Measurements from ENCODE around the gene WDR45.
"Not testable (repeated sequence)": the region's sequence is repeated elsewhere in the genome, so short reads cannot be mapped to it uniquely, and the experiment has no call there.

Gene WDR45

DNA sequence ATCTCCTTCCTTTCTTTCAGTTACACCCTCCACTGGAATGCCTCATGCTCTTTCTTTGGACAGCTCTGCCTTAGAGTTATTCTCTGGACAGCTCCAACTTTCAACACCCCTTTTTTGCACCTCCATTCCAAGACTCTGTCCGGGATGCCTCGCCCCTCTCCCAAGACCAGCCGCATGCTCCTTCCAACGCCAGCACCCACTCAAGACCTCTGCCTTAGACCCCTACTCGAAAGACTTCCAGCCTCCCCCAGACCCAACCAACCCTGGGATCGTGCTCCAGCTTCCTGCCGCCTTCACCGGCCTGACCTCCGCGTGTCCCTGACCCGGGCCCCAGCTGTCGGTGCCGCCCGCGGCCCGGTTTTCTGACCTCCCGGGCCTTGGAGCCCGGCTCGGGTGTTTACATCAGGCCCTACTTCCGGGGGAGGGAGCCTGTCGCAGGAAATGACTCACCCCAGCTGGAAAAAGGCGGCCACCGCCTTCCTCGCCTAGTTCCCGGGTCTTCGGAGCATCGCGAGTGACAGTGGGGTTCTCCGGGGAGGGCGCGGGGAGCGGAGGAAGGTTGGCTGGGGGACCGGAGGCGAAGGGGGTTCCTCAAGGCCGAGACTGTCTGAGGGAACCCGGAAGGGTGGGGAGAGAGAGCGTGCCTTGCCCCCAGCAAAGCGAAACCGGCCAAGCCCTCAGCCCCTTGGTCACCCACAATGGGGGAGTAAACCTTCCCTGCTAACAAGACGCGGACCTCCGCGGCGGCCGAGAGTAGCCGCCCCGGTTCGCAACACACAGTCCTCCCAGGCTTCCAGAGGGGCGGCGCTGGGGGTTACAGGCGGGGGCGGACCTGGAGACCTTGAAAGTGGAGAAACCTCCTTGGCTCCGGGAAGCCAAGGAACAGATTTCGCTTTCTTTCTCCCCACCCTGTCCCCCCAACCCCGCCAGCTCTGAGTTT is at the start of gene WDR45:
TSS of gene WDR45 (minus strand) at position 399 of the 940 bp plus-strand sequence. CDS start 1,792 bp downstream, outside the sequence.
- Histone ChIP-seq H3K4me2 (peak within 1 kb of the TSS; percentile 76), H3K9ac (peak within 1 kb of the TSS; percentile 66; the same call in 1 of the 2 replicates), H4K20me1 (ENCODE audit: insufficient read depth) (no peaks in the 10 kb centered on the region), H3K27me3 (ENCODE audit: insufficient read depth, low read depth) (no peaks in the 10 kb centered on the region), H3K27ac (peak within 1 kb of the TSS; percentile 56), H3K4me3 (IDR thresholded peaks at IDR 0.05; ENCODE audit: insufficient read depth, low read depth, low read length) (no peak within 1 kb of the TSS), H2AFZ (ENCODE audit: low read depth) (peak within 1 kb of the TSS; percentile 87), H3K79me2 (ENCODE audit: insufficient read depth, low read depth) (no peaks in the 10 kb centered on the region), H3K4me1 (ENCODE audit: low read depth, poor library complexity, severe bottlenecking) (no peaks in the 10 kb centered on the region), H3K36me3 (ENCODE audit: insufficient read depth) (no peaks in the 10 kb centered on the region)
- TF ChIP-seq, protein P1, sequence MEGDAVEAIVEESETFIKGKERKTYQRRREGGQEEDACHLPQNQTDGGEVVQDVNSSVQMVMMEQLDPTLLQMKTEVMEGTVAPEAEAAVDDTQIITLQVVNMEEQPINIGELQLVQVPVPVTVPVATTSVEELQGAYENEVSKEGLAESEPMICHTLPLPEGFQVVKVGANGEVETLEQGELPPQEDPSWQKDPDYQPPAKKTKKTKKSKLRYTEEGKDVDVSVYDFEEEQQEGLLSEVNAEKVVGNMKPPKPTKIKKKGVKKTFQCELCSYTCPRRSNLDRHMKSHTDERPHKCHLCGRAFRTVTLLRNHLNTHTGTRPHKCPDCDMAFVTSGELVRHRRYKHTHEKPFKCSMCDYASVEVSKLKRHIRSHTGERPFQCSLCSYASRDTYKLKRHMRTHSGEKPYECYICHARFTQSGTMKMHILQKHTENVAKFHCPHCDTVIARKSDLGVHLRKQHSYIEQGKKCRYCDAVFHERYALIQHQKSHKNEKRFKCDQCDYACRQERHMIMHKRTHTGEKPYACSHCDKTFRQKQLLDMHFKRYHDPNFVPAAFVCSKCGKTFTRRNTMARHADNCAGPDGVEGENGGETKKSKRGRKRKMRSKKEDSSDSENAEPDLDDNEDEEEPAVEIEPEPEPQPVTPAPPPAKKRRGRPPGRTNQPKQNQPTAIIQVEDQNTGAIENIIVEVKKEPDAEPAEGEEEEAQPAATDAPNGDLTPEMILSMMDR (conservative IDR thresholded peaks at IDR 0.05; ENCODE audit: low read depth, low read length): no peak

DNA sequence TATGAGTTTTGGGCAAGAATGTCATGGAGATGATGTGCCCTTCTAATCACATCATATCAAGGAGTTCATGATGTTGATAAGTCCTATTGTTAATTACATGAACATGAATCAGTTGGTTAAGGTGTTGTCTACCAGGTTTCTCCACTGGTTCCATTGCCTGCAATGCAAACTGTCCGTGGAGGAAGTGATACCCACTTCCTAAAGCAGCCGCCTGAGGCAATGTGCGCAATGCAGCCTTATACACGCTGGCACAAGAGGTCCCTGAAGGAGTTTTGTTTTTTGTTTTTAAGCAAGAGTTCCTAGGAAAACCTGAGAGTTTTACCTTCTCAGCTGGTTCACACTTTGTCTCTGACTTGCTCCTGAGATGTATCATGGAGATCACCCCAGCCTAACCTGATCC is 49.7 kb upstream of the WDR45 start:
- H3K36me3 ChIP-seq (ENCODE audit: insufficient read depth): no peaks in the 10 kb centered on the region

DNA sequence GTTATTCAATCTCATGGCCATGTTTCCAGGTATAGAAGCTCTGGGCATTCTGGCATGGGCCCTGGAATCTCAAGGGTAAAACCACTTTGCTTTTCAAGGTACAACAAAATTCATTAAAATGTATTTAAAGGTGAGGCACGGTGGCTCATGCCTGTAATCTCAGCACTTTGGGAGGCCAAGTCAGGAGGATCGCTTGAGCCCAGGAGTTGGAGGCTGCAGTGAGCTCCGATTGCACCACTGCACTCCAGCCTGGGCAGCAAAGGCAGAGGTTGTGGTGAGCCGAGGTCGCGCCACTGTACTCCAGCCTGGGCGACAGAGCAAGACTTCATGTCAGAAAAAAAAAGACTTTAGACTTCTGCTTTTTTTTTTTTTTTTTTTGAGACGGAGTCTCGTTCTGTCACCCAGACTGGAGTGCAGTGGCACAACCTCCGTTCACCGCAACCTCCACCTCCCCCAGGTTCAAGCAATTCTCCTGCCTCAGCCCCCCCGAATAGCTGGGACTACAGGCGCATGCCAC is 48.1 kb upstream of the WDR45 start:
- not testable (repeated sequence) for H3K27me3 ChIP-seq (ENCODE audit: insufficient read depth, low read depth); H4K20me1 ChIP-seq (ENCODE audit: insufficient read depth); H3K79me2 ChIP-seq (ENCODE audit: insufficient read depth, low read depth); H3K36me3 ChIP-seq (ENCODE audit: insufficient read depth); H2AFZ ChIP-seq (ENCODE audit: low read depth); H3K27ac ChIP-seq; H3K4me3 ChIP-seq (IDR thresholded peaks at IDR 0.05; ENCODE audit: insufficient read depth, low read depth, low read length); H3K9ac ChIP-seq; H3K4me1 ChIP-seq (ENCODE audit: low read depth, poor library complexity, severe bottlenecking); H3K4me2 ChIP-seq

More for the DNA sequence above, 49.7 kb upstream of the WDR45 start:
- Histone ChIP-seq H3K27ac (no peak overlapping the region), H3K27me3 (ENCODE audit: insufficient read depth, low read depth) (no peaks in the 10 kb centered on the region), H3K9ac (no peak overlapping the region), H3K4me1 (ENCODE audit: low read depth, poor library complexity, severe bottlenecking) (no peaks in the 10 kb centered on the region), H2AFZ (ENCODE audit: low read depth) (no peak overlapping the region), H3K4me3 (IDR thresholded peaks at IDR 0.05; ENCODE audit: insufficient read depth, low read depth, low read length) (no peak overlapping the region), H4K20me1 (ENCODE audit: insufficient read depth) (no peaks in the 10 kb centered on the region), H3K4me2 (no peak overlapping the region), H3K79me2 (ENCODE audit: insufficient read depth, low read depth) (no peaks in the 10 kb centered on the region)
- TF ChIP-seq, protein P1 (conservative IDR thresholded peaks at IDR 0.05; ENCODE audit: low read depth, low read length): no peak

DNA sequence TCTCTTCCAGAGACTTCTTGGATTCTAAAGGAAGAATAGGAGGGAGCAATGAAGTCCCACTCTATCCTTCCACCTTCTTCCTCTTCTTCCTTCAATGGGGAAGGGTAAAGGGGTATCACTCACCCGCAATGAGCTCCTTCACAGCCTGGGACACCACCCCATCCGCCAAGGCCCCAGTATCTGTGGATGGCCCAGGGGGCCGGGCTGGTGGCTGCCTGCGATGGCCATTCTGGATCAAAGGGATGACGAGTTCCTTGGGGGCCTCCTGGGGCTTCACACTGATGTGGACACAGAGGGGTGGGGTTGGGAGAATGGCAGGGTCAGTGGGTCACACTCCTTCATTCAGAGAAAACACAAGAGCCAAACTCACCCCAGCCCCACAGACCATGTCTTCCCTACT is 42.8 kb upstream of the WDR45 start:
- H4K20me1 ChIP-seq (ENCODE audit: insufficient read depth): no peaks in the 10 kb centered on the region
- H2AFZ ChIP-seq (ENCODE audit: low read depth): no peak overlapping the region
- H3K79me2 ChIP-seq (ENCODE audit: insufficient read depth, low read depth): peaks cover 12% of the 10 kb centered on the region; the same call in 1 of the 2 replicates
- peak overlapping the region; percentile 78; the same call in 1 of the 2 replicates for H3K4me2 ChIP-seq
- H3K27me3 ChIP-seq (ENCODE audit: insufficient read depth, low read depth): no peaks in the 10 kb centered on the region
- no peaks in the 10 kb centered on the region for H3K36me3 ChIP-seq (ENCODE audit: insufficient read depth)
- no peak overlapping the region for H3K9ac ChIP-seq
- H3K4me3 ChIP-seq (IDR thresholded peaks at IDR 0.05; ENCODE audit: insufficient read depth, low read depth, low read length): no peak overlapping the region
- TF ChIP-seq, protein P1 (conservative IDR thresholded peaks at IDR 0.05; ENCODE audit: low read depth, low read length): no peak
- no peak overlapping the region for H3K27ac ChIP-seq
- H3K4me1 ChIP-seq (ENCODE audit: low read depth, poor library complexity, severe bottlenecking): no peaks in the 10 kb centered on the region
